GM21447 (cell line): ENCODE measurements around the gene VSX2.

ENCODE experiments used
- ATAC-seq: cut with Tn5 transposase; IDR thresholded peaks from one replicate; pipeline ENCODE4 v1.9.1; 2021; ENCODE audit not compliant: unreplicated experiment

VSX2 gene

GRCh38 chr14:74221741-74222140 is 17.5 kb upstream of the VSX2 start:
- no peak for ATAC-seq

GRCh38 chr14:74223016-74223415 is 16.2 kb upstream of the VSX2 start:
- no peak for ATAC-seq

DNA sequence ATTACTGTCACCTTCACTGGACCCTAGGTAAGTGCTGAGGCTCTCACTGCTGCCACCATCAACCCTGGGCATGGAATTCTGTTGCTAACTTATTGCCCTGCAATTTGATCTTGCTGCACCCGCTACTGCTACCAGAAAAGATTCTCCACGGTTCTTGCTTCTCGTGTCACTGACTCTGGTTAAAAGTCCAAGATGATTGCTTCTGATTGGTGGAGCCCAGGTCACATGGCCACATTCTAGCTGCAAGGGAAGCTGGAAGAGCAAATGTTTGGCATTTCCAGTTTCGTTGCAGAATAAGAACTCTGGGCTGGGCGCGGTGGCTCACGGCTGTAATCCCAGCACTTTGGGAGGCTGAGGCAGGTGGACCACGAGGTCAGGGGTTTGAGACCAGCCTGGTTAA is 7.5 kb upstream of the VSX2 start:
- ATAC-seq: no peak

DNA sequence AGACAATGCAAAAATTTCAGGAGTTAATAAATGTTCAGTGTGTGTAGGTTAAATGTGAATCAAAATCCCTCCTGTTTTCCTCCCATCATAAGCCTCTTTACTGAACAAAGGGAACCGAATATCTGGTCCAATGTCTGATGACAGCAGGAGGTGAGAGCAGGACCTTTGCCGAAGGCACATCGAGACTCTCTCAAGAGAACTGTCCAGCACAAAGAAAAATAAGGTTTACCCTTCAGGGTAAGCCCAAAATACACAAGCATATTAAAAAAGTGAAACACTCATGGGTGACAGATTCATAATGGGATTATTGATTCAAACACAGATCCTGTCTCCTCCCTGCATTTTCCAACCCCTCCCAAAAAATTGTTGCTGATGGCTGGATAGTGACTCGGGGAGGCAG is 4.2 kb upstream of the VSX2 start:
- ATAC-seq: no peak

DNA sequence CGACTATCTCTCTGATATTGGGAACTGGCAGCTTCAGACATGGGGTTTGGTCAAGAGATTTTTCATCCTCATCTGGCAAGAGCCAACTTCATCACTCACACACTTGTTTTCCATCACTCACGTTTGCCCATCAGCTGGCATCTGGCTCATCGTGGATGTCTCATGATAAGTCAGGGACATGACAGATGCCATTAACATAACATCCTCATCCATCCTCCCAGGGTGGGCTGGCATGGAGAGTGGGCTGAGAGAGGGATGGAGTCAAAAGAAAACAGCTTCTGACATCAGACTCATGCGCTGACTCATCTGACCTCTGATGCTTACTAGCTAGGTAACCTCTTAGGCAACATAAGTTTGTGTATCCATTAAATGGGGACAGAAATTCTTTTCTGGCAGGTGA is 1.8 kb upstream of the VSX2 start:
- ATAC-seq: no peak

GRCh38 chr14:74239848-74240793 is 872 bp downstream of the VSX2 start:
- ATAC-seq: no peak

- ATAC-seq: no peak
These were observed 1.8 kb downstream of the VSX2 start for GRCh38 chr14:74240794-74241651.

DNA sequence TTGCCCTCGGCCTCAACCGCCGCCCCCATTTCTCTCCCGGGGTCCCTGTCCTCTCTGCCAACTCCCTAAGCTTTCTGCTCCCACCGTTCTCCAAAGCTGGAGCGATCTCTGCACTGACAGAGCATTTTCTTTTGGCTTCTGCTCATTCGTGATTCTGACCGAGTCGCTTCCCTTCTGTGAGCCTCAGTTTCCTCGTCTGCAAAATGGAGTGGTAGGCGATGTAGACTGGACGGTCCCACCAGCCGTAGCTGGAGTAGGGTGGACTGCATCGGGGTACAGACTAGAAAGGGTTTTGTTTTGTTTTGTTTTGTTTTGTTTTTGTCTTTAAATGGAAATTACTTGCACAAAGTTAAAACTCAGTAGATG is 2.4 kb downstream of the VSX2 start:
- no peak for ATAC-seq

- no peak for ATAC-seq
These were observed 3.0 kb downstream of the VSX2 start for GRCh38 chr14:74242021-74242779.

GRCh38 chr14:74242780-74243042 is 3.5 kb downstream of the VSX2 start:
- no peak for ATAC-seq

DNA sequence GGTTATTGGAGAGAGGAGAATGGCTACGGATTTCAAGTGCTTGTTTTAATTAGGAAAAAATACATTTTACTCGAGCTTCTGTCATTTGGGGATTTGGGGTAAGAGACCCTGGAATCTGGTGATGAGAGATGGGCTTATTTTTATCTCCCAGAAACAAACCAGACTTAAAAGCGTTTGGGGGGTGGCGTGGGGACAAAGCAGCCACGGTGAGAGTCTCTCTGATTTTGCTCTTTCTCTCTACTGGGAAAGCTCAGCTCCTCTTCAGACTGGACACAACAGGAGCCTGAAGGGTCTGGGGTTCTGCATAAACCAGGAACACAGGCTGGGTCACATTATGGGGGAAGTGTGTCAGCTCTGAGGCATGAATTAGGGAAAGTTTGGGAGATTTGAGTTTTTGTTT is 3.8 kb downstream of the VSX2 start:
- no peak for ATAC-seq

GRCh38 chr14:74244115-74244514 is 4.9 kb downstream of the VSX2 start:
- ATAC-seq: no peak

GRCh38 chr14:74245292-74245691 is 6.0 kb downstream of the VSX2 start:
- ATAC-seq: no peak

GRCh38 chr14:74246542-74246941 is 7.3 kb downstream of the VSX2 start:
- no peak for ATAC-seq

DNA sequence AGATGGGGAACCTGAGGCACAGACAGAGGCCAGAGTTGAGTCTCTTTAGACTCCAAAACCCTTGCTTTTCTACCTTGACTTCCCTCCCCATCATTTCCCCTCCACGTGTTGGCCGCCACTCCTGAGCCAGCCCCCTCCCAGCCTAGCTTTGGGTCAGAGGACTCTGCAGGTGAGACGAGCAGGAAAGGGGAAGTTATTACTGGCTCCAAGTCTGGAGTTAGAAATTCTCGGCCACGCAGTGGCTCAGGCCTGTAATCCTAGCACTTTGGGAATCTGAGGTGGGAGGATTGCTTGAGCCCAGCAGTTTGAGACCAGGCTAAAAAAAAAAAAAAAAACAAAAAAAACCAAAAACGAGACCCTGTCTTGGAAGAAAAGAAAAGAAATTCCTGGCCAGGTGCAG is 8.8 kb downstream of the VSX2 start:
- ATAC-seq: no peak

- ATAC-seq: no peak
These were observed 10.5 kb downstream of the VSX2 start for GRCh38 chr14:74249433-74250375.

DNA sequence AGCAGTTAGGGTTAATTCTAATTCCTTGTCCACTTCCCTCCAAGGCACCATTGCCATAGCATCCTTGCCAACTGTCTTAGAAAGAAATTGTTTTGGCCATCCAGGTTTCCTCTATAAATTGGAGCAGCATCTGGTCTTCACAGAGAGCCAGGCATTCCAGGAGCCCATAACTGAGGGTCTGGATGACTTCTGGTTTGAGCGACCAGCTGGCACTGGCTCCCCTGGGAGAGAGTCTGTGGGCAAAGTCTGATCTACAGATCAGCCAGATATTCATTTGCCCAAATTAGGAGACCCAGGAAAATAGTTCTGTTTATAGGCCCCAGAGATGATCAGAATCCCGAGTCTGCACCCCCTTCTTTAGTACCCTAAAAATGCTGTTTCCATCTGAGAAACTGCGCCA is 16.0 kb downstream of the VSX2 start:
- no peak for ATAC-seq

GRCh38 chr14:74257078-74257940 is 18.1 kb downstream of the VSX2 start:
- ATAC-seq: no peak

GRCh38 chr14:74257941-74258763 is 18.9 kb downstream of the VSX2 start:
- ATAC-seq: no peak
